Smooth muscle cell (in vitro differentiated cells): ENCODE data around the gene ATP10A. TPM values are rescaled to one million over a fixed set of nuclear protein-coding genes. Genes with fewer than 3 reads are reported as not detected.
A peak's percentile ranks its signal among the peaks of the same experiment; 100 is the strongest.

Experiments used
- DNase-seq: peaks from one replicate; lab custom pipeline; 2025; ENCODE audit not compliant: unreplicated experiment; lab: John Stamatoyannopoulos, UW
- H2AFZ ChIP-seq: fragments of 200-600 bp; sonication (generic); 2 replicates; pipeline ENCODE4 v1.6.0; 2016; ENCODE audit warnings: antibody characterized with exemption, low read depth, mild to moderate bottlenecking
- H3F3A ChIP-seq: fragments of 200-600 bp; sonication (generic); 2 replicates; pipeline ENCODE4 v1.6.0; 2017; ENCODE audit warnings: antibody characterized with exemption, low read depth
- H3K27ac ChIP-seq: fragments of 200-600 bp; sonication (generic); 2 replicates; pipeline ENCODE4 v1.5.1; 2016; ENCODE audit warnings: low read depth, mild to moderate bottlenecking
- H3K27me3 ChIP-seq: fragments of 200-600 bp; sonication (generic); 2 replicates; pipeline ENCODE4 v1.6.1; 2016; ENCODE audit warnings: low read depth, mild to moderate bottlenecking
- H3K36me3 ChIP-seq: fragments of 200-600 bp; sonication (generic); 2 replicates; pipeline ENCODE4 v1.5.1; 2016; ENCODE audit warnings: low read depth
- H3K4me1 ChIP-seq: fragments of 200-600 bp; sonication (generic); 2 replicates; pipeline ENCODE4 v1.5.1; 2016; ENCODE audit warnings: low read depth
- H3K4me2 ChIP-seq: fragments of 200-600 bp; sonication (generic); 2 replicates; pipeline ENCODE4 v1.6.0; 2016; ENCODE audit warnings: mild to moderate bottlenecking
- H3K4me3 ChIP-seq: fragments of 200-600 bp; sonication (generic); 2 replicates; pipeline ENCODE4 v1.5.1; 2016; ENCODE audit warnings: mild to moderate bottlenecking
- H3K79me2 ChIP-seq: fragments of 200-600 bp; sonication (generic); 2 replicates; pipeline ENCODE4 v1.6.0; 2016; ENCODE audit warnings: low read depth, mild to moderate bottlenecking
- H3K9ac ChIP-seq: fragments of 200-600 bp; sonication (generic); 2 replicates; pipeline ENCODE4 v1.6.0; 2016; ENCODE audit warnings: low read depth
- H3K9me3 ChIP-seq: fragments of 200-600 bp; sonication (generic); replicated peaks from 2 replicates; pipeline ENCODE4 v1.5.1; 2016; ENCODE audit warnings: low read depth
- H4K20me1 ChIP-seq: fragments of 200-600 bp; sonication (generic); 2 replicates; pipeline ENCODE4 v1.6.0; 2016; ENCODE audit warnings: low read depth
- CTCF ChIP-seq: fragments of 200-600 bp; sonication (generic); IDR thresholded peaks from 2 replicates; pipeline ENCODE4 v1.5.1; 2017; ENCODE audit warnings: borderline replicate concordance, mild to moderate bottlenecking, antibody characterized with exemption; ENCODE audit not compliant: insufficient read depth, poor library complexity, severe bottlenecking
- WGBS: methylation state at CpG from one replicate; pipeline ENCODE4 v1.1.7; 2016; ENCODE audit warnings: low lambda C conversion rate; 5-methylcytosine and 5-hydroxymethylcytosine counted together
- polyA plus RNA-seq: library from polyadenylated mRNA; unstranded; fragments of >200 nt; fragmentation: Nextera tagmentation; extraction: Ambion mirVana; gene quantifications from 2 replicates; pipeline ENCODE4 v1.2.1, GENCODE V29; 2016
- total RNA-seq: library from RNA; depleted of rRNA; stranded (reverse); fragments of >200 nt; gene quantifications from 2 replicates; pipeline ENCODE4 v1.2.3, GENCODE V29; 2014

ATP10A gene
- total and polyA plus RNA-seq, 2 experiments from 2014 or later, result 10.6 to 12.3 TPM

- Histone ChIP-seq H3K4me3 (peak overlapping the region; percentile 35), H3K27ac (peak overlapping the region; percentile 72)
Observed at GRCh38 chr15:25670621-25671020, 192.5 kb downstream of the ATP10A start.

GRCh38 chr15:25670025-25670554 lies 193.0 kb downstream of the ATP10A start:
- peak overlapping the region; percentile 72 for H3K27ac ChIP-seq
- peaks cover 23% of the 10 kb centered on the region for H3F3A ChIP-seq
- no peaks in the 10 kb centered on the region for H4K20me1 ChIP-seq
- DNase-seq, result peak; percentile 45
- peak overlapping the region; percentile 7 for H3K9ac ChIP-seq
- H3K4me2 ChIP-seq, result peak overlapping the region; percentile 85
- H3K4me3 ChIP-seq, result peak overlapping the region; percentile 35
- TF ChIP-seq CTCF, result no peak
- H3K36me3 ChIP-seq, result no peaks in the 10 kb centered on the region
- H3K9me3 ChIP-seq, result no peaks in the 10 kb centered on the region
- 2% methylated on average over 15 of the region's 15 CpGs for WGBS
- no peaks in the 10 kb centered on the region for H3K79me2 ChIP-seq
- peaks cover 28% of the 10 kb centered on the region for H3K4me1 ChIP-seq
- no peaks in the 10 kb centered on the region for H3K27me3 ChIP-seq
- no peak overlapping the region for H2AFZ ChIP-seq

More at GRCh38 chr15:25670621-25671020, 192.5 kb downstream of the ATP10A start:
- peak overlapping the region; percentile 7 for H3K9ac ChIP-seq
- peaks cover 28% of the 10 kb centered on the region for H3K4me1 ChIP-seq
- 24% methylated on average over 6 of the region's 6 CpGs for WGBS
- no peak for TF ChIP-seq CTCF
- peaks cover 23% of the 10 kb centered on the region for H3F3A ChIP-seq
- no peak overlapping the region for H2AFZ ChIP-seq
- no peaks in the 10 kb centered on the region for H4K20me1 ChIP-seq
- no peak for DNase-seq
- no peaks in the 10 kb centered on the region for H3K27me3 ChIP-seq
- peak overlapping the region; percentile 85 for H3K4me2 ChIP-seq
- no peaks in the 10 kb centered on the region for H3K79me2 ChIP-seq
- no peaks in the 10 kb centered on the region for H3K36me3 ChIP-seq
- no peaks in the 10 kb centered on the region for H3K9me3 ChIP-seq

- Histone ChIP-seq H3F3A (peaks cover 23% of the 10 kb centered on the region), H3K27ac (no peak overlapping the region), H3K36me3 (no peaks in the 10 kb centered on the region), H3K4me2 (no peak overlapping the region), H3K4me3 (no peak overlapping the region), H3K79me2 (no peaks in the 10 kb centered on the region), H3K9me3 (no peaks in the 10 kb centered on the region), H4K20me1 (no peaks in the 10 kb centered on the region), H3K4me1 (peaks cover 28% of the 10 kb centered on the region), H2AFZ (no peak overlapping the region), H3K9ac (no peak overlapping the region), H3K27me3 (no peaks in the 10 kb centered on the region)
- no peak for TF ChIP-seq CTCF
- WGBS, result 85% methylated on average over 4 of the region's 4 CpGs
- no peak for DNase-seq
Observed at GRCh38 chr15:25668901-25669300, 194.2 kb downstream of the ATP10A start.

- Histone ChIP-seq H3K4me3 (no peak overlapping the region), H3K4me1 (peaks cover 28% of the 10 kb centered on the region), H3F3A (peaks cover 23% of the 10 kb centered on the region), H3K27me3 (no peaks in the 10 kb centered on the region), H4K20me1 (no peaks in the 10 kb centered on the region), H3K4me2 (no peak overlapping the region), H3K79me2 (no peaks in the 10 kb centered on the region), H3K36me3 (no peaks in the 10 kb centered on the region), H3K27ac (no peak overlapping the region), H2AFZ (no peak overlapping the region), H3K9ac (no peak overlapping the region), H3K9me3 (no peaks in the 10 kb centered on the region)
- TF ChIP-seq CTCF, result no peak
- no peak for DNase-seq
- WGBS, result 72% methylated on average over 11 of the region's 11 CpGs
Observed at GRCh38 chr15:25668236-25668795, 194.8 kb downstream of the ATP10A start.
